ENCODE results near the gene CLEC16A. TPM values are rescaled to one million over a fixed set of nuclear protein-coding genes. Genes with fewer than 3 reads are reported as not detected.
A peak's percentile ranks its signal among the peaks of the same experiment; 100 is the strongest.

Gene CLEC16A
- total RNA-seq, 1 donor from 2014 or later, result 57.6 TPM

- ChIA-PET POLR2A (interaction anchor here (0.6 to 1.6 kb wide), 8 partner anchors 11 to 759 kb away, joined by 3 to 13 read pairs (median 3); partner anchors contain the start of gene SOCS1), CTCF (interaction anchor here (0.7 to 2.0 kb wide), 5 partner anchors 9 to 764 kb away, joined by 3 to 15 read pairs (median 5); no protein-coding TSS in a partner anchor)
- Mint-ChIP-seq H3K27me3 (no peaks in the 10 kb centered on the region), H3K27ac (peak overlapping the region; percentile 68), H3K4me3 (no peak overlapping the region), H3K36me3 (ENCODE audit: low read depth) (peaks cover 69% of the 10 kb centered on the region), H3K9me3 (no peaks in the 10 kb centered on the region), H3K4me1 (peaks cover 46% of the 10 kb centered on the region)
- ATAC-seq (ENCODE audit: low read depth), result no peak
- TF ChIP-seq, protein P1, sequence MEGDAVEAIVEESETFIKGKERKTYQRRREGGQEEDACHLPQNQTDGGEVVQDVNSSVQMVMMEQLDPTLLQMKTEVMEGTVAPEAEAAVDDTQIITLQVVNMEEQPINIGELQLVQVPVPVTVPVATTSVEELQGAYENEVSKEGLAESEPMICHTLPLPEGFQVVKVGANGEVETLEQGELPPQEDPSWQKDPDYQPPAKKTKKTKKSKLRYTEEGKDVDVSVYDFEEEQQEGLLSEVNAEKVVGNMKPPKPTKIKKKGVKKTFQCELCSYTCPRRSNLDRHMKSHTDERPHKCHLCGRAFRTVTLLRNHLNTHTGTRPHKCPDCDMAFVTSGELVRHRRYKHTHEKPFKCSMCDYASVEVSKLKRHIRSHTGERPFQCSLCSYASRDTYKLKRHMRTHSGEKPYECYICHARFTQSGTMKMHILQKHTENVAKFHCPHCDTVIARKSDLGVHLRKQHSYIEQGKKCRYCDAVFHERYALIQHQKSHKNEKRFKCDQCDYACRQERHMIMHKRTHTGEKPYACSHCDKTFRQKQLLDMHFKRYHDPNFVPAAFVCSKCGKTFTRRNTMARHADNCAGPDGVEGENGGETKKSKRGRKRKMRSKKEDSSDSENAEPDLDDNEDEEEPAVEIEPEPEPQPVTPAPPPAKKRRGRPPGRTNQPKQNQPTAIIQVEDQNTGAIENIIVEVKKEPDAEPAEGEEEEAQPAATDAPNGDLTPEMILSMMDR (IDR thresholded peaks at IDR 0.05), result no peak
- DNase-seq, result no peak
- intact Hi-C loops (cut with micrococcal nuclease), result no loop called here
Measured at GRCh38 chr16:10979717-10980601, 35.6 kb downstream of the CLEC16A start.

DNA sequence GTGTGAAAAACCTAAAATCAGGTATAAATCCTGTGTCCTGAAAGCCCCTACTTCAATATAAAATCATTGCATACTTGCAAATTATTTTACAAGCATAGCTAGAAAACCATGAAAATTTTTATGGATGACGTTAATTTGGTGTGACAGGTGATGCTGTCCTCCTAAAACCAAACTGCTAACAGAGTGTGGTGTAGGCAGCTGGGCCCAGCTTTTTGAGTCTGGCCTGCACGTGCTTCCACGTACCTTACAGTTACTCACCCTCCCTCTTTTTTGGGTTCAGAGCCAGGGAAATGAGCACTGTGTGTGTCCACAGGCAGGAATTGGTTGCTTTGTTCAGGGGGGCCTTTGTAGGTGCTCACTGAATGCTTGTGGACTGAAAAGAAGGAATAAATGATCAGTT is 36.4 kb downstream of the CLEC16A start:
- ATAC-seq (ENCODE audit: low read depth) (no peak), DNase-seq (no peak)
- H3K27me3 Mint-ChIP-seq, result no peaks in the 10 kb centered on the region
- TF ChIP-seq, protein P1 (IDR thresholded peaks at IDR 0.05), result no peak
- peaks cover 67% of the 10 kb centered on the region for H3K36me3 Mint-ChIP-seq (ENCODE audit: low read depth)
- intact Hi-C loops (cut with micrococcal nuclease), result loop anchor here (1.0 kb wide), 4 partner anchors 10 to 202 kb away; no protein-coding TSS in a partner anchor
- ChIA-PET POLR2A (interaction anchor here (0.6 to 1.6 kb wide), 7 partner anchors 12 to 275 kb away, joined by 3 to 13 read pairs (median 3); partner anchors contain the start of gene SOCS1), CTCF (interaction anchor here (0.7 to 2.0 kb wide), 5 partner anchors 9 to 763 kb away, joined by 3 to 15 read pairs (median 5); no protein-coding TSS in a partner anchor)
- peaks cover 46% of the 10 kb centered on the region for H3K4me1 Mint-ChIP-seq
- H3K27ac Mint-ChIP-seq, result peak overlapping the region; percentile 84
- no peak overlapping the region for H3K4me3 Mint-ChIP-seq
- no peaks in the 10 kb centered on the region for H3K9me3 Mint-ChIP-seq

DNA sequence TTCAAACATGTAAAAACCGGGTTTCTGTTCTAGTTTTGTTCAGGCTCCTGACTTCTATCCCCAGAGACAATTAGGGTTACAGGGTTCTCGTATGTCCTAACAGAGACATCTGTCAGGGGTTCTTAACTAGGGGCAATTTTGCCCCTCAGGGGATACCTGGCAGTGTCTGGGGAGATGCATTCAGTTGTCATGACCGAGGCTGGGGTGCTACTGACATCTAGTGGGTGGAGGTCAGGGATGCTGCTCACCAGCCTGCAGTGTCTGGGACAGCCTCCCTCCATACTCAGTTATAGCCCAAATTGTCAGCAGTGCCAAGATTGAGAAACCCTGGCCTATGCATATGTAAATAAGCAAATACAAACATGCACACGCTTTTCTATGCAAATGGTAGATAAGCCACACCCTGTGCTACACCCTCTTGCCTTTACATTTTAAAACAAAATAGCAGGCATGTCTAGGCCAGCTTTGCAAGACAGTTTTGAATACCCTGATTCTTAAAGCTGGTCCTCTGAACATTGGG is 37.4 kb downstream of the CLEC16A start:
- peak; percentile 88 for ATAC-seq (ENCODE audit: low read depth)
- Mint-ChIP-seq H3K36me3 (ENCODE audit: low read depth) (peaks cover 66% of the 10 kb centered on the region), H3K4me3 (peak overlapping the region; percentile 69), H3K9me3 (no peaks in the 10 kb centered on the region), H3K4me1 (peaks cover 49% of the 10 kb centered on the region), H3K27me3 (no peaks in the 10 kb centered on the region), H3K27ac (peak overlapping the region; percentile 84)
- DNase-seq, result peak; percentile 64
- ChIA-PET CTCF (interaction anchor here (0.7 to 3.3 kb wide), 8 partner anchors 17 to 414 kb away, joined by 3 to 25 read pairs (median 4); no protein-coding TSS in a partner anchor), POLR2A (interaction anchor here (0.6 to 4.2 kb wide), 9 partner anchors 17 to 803 kb away, joined by 3 to 67 read pairs (median 8); partner anchors contain the start of gene SOCS1)
- intact Hi-C loops (cut with micrococcal nuclease), result loop anchor here (1.0 to 2.0 kb wide), 5 partner anchors 10 to 202 kb away; no protein-coding TSS in a partner anchor
- TF ChIP-seq, protein P1 (IDR thresholded peaks at IDR 0.05), result no peak

DNA sequence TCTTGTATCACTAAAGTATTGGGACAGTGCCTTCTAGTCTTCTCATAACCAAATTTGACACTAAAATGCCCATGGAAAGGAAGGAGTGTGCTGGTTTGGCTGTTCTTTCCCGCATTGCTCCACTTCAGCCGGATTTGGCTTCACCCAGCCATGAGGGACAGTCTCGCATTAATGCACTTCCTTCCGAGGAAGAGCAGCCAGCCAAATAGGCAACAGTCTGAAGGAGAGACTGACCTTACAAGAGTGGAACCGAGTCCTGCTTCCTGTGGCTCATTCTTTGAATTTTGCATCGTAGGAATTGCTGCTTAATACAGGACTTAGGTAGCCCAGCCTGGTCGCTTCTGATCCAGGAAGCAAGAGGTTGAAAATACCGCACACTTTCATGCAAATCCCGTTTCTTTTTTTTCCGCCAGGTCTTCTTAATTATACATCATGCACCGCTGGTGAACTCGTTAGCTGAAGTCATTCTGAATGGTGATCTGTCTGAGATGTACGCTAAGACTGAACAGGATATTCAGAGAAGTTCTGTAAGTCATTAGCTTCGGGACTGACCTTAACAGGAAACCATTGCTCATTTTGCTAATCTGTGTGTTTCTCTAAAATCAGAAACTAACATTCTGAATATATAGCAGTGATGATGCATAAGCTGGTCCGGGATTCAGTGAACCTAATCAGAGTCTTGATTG is 38.2 kb downstream of the CLEC16A start:
- TF ChIP-seq, protein P1 (IDR thresholded peaks at IDR 0.05), result no peak
- Mint-ChIP-seq H3K27ac (peak overlapping the region; percentile 84), H3K4me3 (peak overlapping the region; percentile 69), H3K4me1 (peaks cover 56% of the 10 kb centered on the region), H3K9me3 (no peaks in the 10 kb centered on the region), H3K27me3 (no peaks in the 10 kb centered on the region), H3K36me3 (ENCODE audit: low read depth) (peaks cover 65% of the 10 kb centered on the region)
- no peak for DNase-seq
- intact Hi-C loops (cut with micrococcal nuclease), result loop anchor here (2.0 kb wide), 1 partner anchor 96 kb away; no protein-coding TSS in a partner anchor
- ChIA-PET CTCF (interaction anchor here (0.7 to 3.3 kb wide), 13 partner anchors 11 to 549 kb away, joined by 3 to 25 read pairs (median 4); partner anchors contain the start of gene SOCS1), POLR2A (interaction anchor here (0.6 to 4.2 kb wide), 17 partner anchors 18 to 802 kb away, joined by 3 to 67 read pairs (median 6); partner anchors contain the start of gene SOCS1)
- peak; percentile 33 for ATAC-seq (ENCODE audit: low read depth)
